H1 (cell line): Measurements from ENCODE around the gene FA2H. TPM values are rescaled to one million over a fixed set of nuclear protein-coding genes. Genes with fewer than 3 reads are reported as not detected.

Experiments
- CTCF ChIA-PET: fragments of 300-600 bp; sonication (Branson Sonifier 250); formaldehyde crosslinking; loops from one replicate; lab custom pipeline; 2021; ENCODE audit not compliant: partially characterized antibody; lab: Charles Lee
- POLR2A ChIA-PET: fragments of 300-600 bp; sonication (Branson Sonifier 250); formaldehyde crosslinking; loops from one replicate; lab custom pipeline; 2021; ENCODE audit warnings: inconsistent platforms; ENCODE audit not compliant: partially characterized antibody; lab: Charles Lee
- DNase-seq, 2 experiments: peaks; one replicate each; pipeline versions ENCODE4 v3.0.0 to v3.0.0-alpha.2; 2010 to 2022; ENCODE audit warnings: low spot score in 2 of 2, low read depth in 1 of 2, mixed read lengths in 1 of 2
- FAIRE-seq: peaks from 2 replicates; lab custom pipeline; 2011; peaks lifted over from hg19 to GRCh38; lab: Jason Lieb, UNC
- H2AFZ ChIP-seq: 2 replicates; pipeline ENCODE4 v1.8.1; 2012; ENCODE audit warnings: low read length, inconsistent platforms
- H2AK5ac ChIP-seq: 2 replicates; pipeline ENCODE4 v1.6.1; 2013; ENCODE audit warnings: low read depth, low read length
- H2BK120ac ChIP-seq: replicated peaks from 2 replicates; pipeline ENCODE3; 2013; ENCODE audit warnings: low read depth, low read length, inconsistent platforms
- H2BK12ac ChIP-seq: 2 replicates; pipeline ENCODE4 v1.6.1; 2013; ENCODE audit warnings: low read depth, low read length
- H2BK15ac ChIP-seq: 2 replicates; pipeline ENCODE4 v1.6.1; 2013; ENCODE audit warnings: low read length
- H2BK20ac ChIP-seq: 2 replicates; pipeline ENCODE4 v1.6.1; 2013; ENCODE audit warnings: low read length
- H2BK5ac ChIP-seq: 2 replicates; pipeline ENCODE4 v1.6.1; 2013; ENCODE audit warnings: low read depth, low read length
- H3K14ac ChIP-seq: 2 replicates; pipeline ENCODE4 v1.6.1; 2013; ENCODE audit warnings: inconsistent platforms; ENCODE audit not compliant: insufficient read length
- H3K18ac ChIP-seq: 2 replicates; pipeline ENCODE4 v1.6.1; 2013; ENCODE audit warnings: low read length; ENCODE audit errors: extremely low read depth
- H3K23ac ChIP-seq: 2 replicates; pipeline ENCODE4 v1.6.1; 2013; ENCODE audit warnings: inconsistent platforms; ENCODE audit not compliant: insufficient read length
- H3K23me2 ChIP-seq: 2 replicates; pipeline ENCODE4 v1.6.1; 2013; ENCODE audit warnings: low read depth, low read length
- H3K27ac ChIP-seq: 2 replicates; pipeline ENCODE4 v1.6.1; 2011; ENCODE audit warnings: low read depth, low read length, inconsistent platforms
- H3K27me3 ChIP-seq, 4 experiments: replicated peaks in 1 of 4; 1 replicate in 1 of 4; 2 replicates in 3 of 4; pipeline versions ENCODE4 v1.6.1 to v1.8.1; 2011 to 2013; ENCODE audit warnings: low read length in 3 of 4, mild to moderate bottlenecking in 3 of 4, inconsistent platforms in 2 of 4, mixed read lengths in 2 of 4, moderate library complexity in 1 of 4; ENCODE audit not compliant: control insufficient read depth in 3 of 4, insufficient read depth in 3 of 4; ENCODE audit errors: extremely low read depth in 1 of 4
- H3K36me3 ChIP-seq, 4 experiments: 2 replicates each; pipeline versions ENCODE4 v1.6.1 to v1.8.1; 2011 to 2013; ENCODE audit warnings: mild to moderate bottlenecking in 4 of 4, low read length in 3 of 4, moderate library complexity in 2 of 4, control low read depth in 1 of 4, inconsistent platforms in 1 of 4; ENCODE audit not compliant: insufficient read depth in 4 of 4, control insufficient read depth in 2 of 4
- H3K4ac ChIP-seq: replicated peaks from 2 replicates; pipeline ENCODE3; 2013; ENCODE audit warnings: low read length, low read depth, mixed read lengths, inconsistent platforms; ENCODE audit not compliant: insufficient read length
- H3K4me1 ChIP-seq, 4 experiments: replicated peaks in 1 of 4; 1 replicate in 1 of 4; 2 replicates in 3 of 4; pipeline versions ENCODE4 v1.6.1 to v1.8.1; 2011 to 2013; ENCODE audit warnings: low read length in 3 of 4, inconsistent platforms in 2 of 4, mixed read lengths in 1 of 4; ENCODE audit not compliant: insufficient read depth in 4 of 4, control insufficient read depth in 3 of 4
- H3K4me2 ChIP-seq, 2 experiments: 2 replicates each; pipeline versions ENCODE4 v1.6.1 to v1.8.1; 2011 to 2013; ENCODE audit warnings: low read depth in 2 of 2, low read length in 2 of 2, control low read depth in 1 of 2, inconsistent platforms in 1 of 2, mild to moderate bottlenecking in 1 of 2; ENCODE audit not compliant: insufficient read depth in 1 of 2
- H3K4me3 ChIP-seq, 4 experiments: fragments of 200-600, 300-600 bp in 1 of 4; sonication (generic), shearing (Covaris generic), sonication (Bioruptor Twin) in 1 of 4; 2 replicates each; pipeline versions ENCODE4 v1.5.1 to v1.8.1; 2011 to 2016; ENCODE audit warnings: low read length in 4 of 4, low read depth in 3 of 4, control low read depth in 2 of 4, inconsistent platforms in 2 of 4, mild to moderate bottlenecking in 2 of 4, mixed read lengths in 1 of 4, moderate library complexity in 1 of 4; ENCODE audit not compliant: insufficient read depth in 2 of 4; ENCODE audit errors: extremely low read depth in 1 of 4
- H3K56ac ChIP-seq: replicated peaks from 2 replicates; pipeline ENCODE3; 2013; ENCODE audit warnings: low read depth, mild to moderate bottlenecking, mixed read lengths, low read length, inconsistent platforms; ENCODE audit not compliant: insufficient read length
- H3K79me1 ChIP-seq: 2 replicates; pipeline ENCODE4 v1.6.1; 2013; ENCODE audit warnings: low read depth, low read length, control low read depth
- H3K79me2 ChIP-seq, 2 experiments: 2 replicates each; pipeline versions ENCODE4 v1.6.1 to v1.8.1; 2012 to 2013; ENCODE audit warnings: low read length in 2 of 2, mild to moderate bottlenecking in 2 of 2, inconsistent platforms in 1 of 2; ENCODE audit not compliant: insufficient read depth in 2 of 2, control insufficient read depth in 1 of 2
- H3K9ac ChIP-seq, 4 experiments: replicated peaks in 1 of 4; 1 replicate in 1 of 4; 2 replicates in 3 of 4; pipeline versions ENCODE4 v1.6.1 to v1.8.1; 2011 to 2013; ENCODE audit warnings: low read depth in 3 of 4, low read length in 3 of 4, control low read depth in 2 of 4, mild to moderate bottlenecking in 2 of 4, moderate library complexity in 2 of 4, inconsistent platforms in 1 of 4; ENCODE audit errors: extremely low read depth in 1 of 4
- H3K9me3 ChIP-seq, 2 experiments: 2 replicates each; pipeline versions ENCODE4 v1.6.1 to v1.8.1; 2012 to 2013; ENCODE audit warnings: mild to moderate bottlenecking in 2 of 2, moderate library complexity in 2 of 2, control low read depth in 1 of 2, inconsistent platforms in 1 of 2, low read depth in 1 of 2, low read length in 1 of 2, mixed read lengths in 1 of 2; ENCODE audit not compliant: insufficient read depth in 2 of 2
- H4K20me1 ChIP-seq, 2 experiments: replicated peaks in 1 of 2; 2 replicates each; pipeline versions ENCODE3 to v1.8.1; 2011 to 2013; ENCODE audit warnings: inconsistent platforms in 2 of 2, low read length in 2 of 2, mild to moderate bottlenecking in 1 of 2; ENCODE audit not compliant: insufficient read depth in 2 of 2, control insufficient read depth in 1 of 2
- H4K5ac ChIP-seq: 2 replicates; pipeline ENCODE4 v1.6.1; 2013; ENCODE audit warnings: low read length, low read depth, mixed read lengths, inconsistent platforms; ENCODE audit not compliant: insufficient read length
- H4K8ac ChIP-seq: 2 replicates; pipeline ENCODE4 v1.8.0; 2013; ENCODE audit warnings: mild to moderate bottlenecking, moderate library complexity, low read length, inconsistent platforms; ENCODE audit not compliant: insufficient read depth; ENCODE audit errors: extremely low read depth
- H4K91ac ChIP-seq: replicated peaks from 2 replicates; pipeline ENCODE3; 2013; ENCODE audit warnings: low read length, mixed read lengths, inconsistent platforms; ENCODE audit not compliant: insufficient read length
- EP300 ChIP-seq, 2 experiments: IDR thresholded peaks; 1 replicate in 1 of 2; 2 replicates in 1 of 2; pipeline ENCODE4 v1.6.1; 2011 to 2012; ENCODE audit warnings: low read depth in 2 of 2, low read length in 2 of 2, mild to moderate bottlenecking in 2 of 2, borderline replicate concordance in 1 of 2, inconsistent platforms in 1 of 2, moderate library complexity in 1 of 2
- TBP ChIP-seq: IDR thresholded peaks from 2 replicates; pipeline ENCODE4 v1.6.1; 2011; ENCODE audit warnings: low read depth, low read length, improper control_type of control experiment
- WGBS, 2 experiments: shearing (Covaris generic) in 1 of 2; methylation state at CpG; one replicate each; pipeline versions ENCODE4 v1.1.6 to v1.1.7; 2013 to 2015; ENCODE audit warnings: low lambda C conversion rate in 2 of 2, mixed read lengths in 2 of 2, inconsistent platforms in 1 of 2, low coverage in 1 of 2, missing lambda C conversion rate in 1 of 2; ENCODE audit not compliant: insufficient replicate concordance in 2 of 2, insufficient coverage in 1 of 2, insufficient read length in 1 of 2; ENCODE audit errors: extremely low coverage in 1 of 2, missing lambda C conversion rate in 1 of 2; 5-methylcytosine and 5-hydroxymethylcytosine counted together
- polyA plus RNA-seq, 7 experiments: library from polyadenylated mRNA; depleted of rRNA in 3 of 7; stranded (reverse) in 5 of 7; unstranded in 2 of 7; fragments of >200 nt in 5 of 7; fragments of 200-250 nt in 2 of 7; gene quantifications; 1 replicate in 5 of 7; 2 replicates in 1 of 7; 4 replicates in 1 of 7; pipeline versions ENCODE4 v1.2.1 to v1.2.3, GENCODE V29; 2011 to 2013; ENCODE audit warnings: missing spikeins in 2 of 7, mixed read lengths in 2 of 7
- total RNA-seq: library from RNA; stranded (reverse); fragmentation: NEBNext Ultra II Directional; extraction: Animal tissue kit (Norgen Biotek cat#: 25700); gene quantifications from 2 replicates; pipeline ENCODE4 v1.2.1, GENCODE V29; 2021

The FA2H gene
- total and polyA plus RNA-seq, 2 of the 8 experiments (the other 6 are each of a cell fraction or from before 2014, with no cell fraction given), result 2.1 to 2.5 TPM

DNA sequence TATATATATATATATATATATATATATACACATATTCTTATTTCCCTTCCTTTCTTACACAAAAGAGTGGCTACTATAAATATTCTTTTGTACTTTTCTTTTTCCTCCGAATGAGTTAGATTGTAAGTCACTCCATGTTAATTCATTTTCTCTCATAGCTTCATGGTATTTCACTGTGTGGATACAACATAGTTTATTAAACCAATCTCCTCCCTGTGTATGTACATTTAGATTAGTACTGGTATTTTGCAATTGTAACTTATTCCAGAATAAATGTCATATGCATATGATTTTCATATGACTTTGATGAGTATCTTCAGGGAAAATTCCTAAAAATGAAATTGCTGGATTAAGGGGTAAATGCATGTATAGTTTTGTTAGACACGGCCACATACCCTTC is 20.0 kb upstream of the FA2H start:
- H3K4me1 ChIP-seq, result no peaks in the 10 kb centered on the region
- no peaks in the 10 kb centered on the region for H3K79me2 ChIP-seq
- H4K20me1 ChIP-seq, result no peaks in the 10 kb centered on the region
- H4K91ac ChIP-seq, result no peak overlapping the region
- 46% methylated on average over 2 of the region's 2 CpGs; no CpG with 5 or more reads in 1 of the 2 experiments for WGBS, 2 experiments
- peaks cover 0 to 8% of the 10 kb centered on the region in 2 experiments; a peak in 1 of 4 replicates for H3K9me3 ChIP-seq
- no peak overlapping the region for H2BK120ac ChIP-seq
- H3K56ac ChIP-seq, result no peak overlapping the region
- H4K8ac ChIP-seq, result no peak overlapping the region
- no peak overlapping the region for H3K27ac ChIP-seq
- no peak overlapping the region for H3K4ac ChIP-seq
- H2BK12ac ChIP-seq, result no peak overlapping the region
- no peak overlapping the region for H4K5ac ChIP-seq
- no peaks in the 10 kb centered on the region for H3K27me3 ChIP-seq
- H2BK5ac ChIP-seq, result no peak overlapping the region
- H3K4me2 ChIP-seq, result no peak overlapping the region
- ChIA-PET CTCF (interaction anchor here (0.7 to 2.8 kb wide), 8 partner anchors 10 to 133 kb away, joined by 3 to 16 read pairs (median 4); partner anchors contain the start of gene FA2H), POLR2A (no interaction called here)
- H3K9ac ChIP-seq, result no peak overlapping the region
- H3K14ac ChIP-seq, result no peak overlapping the region
- no peak for TF ChIP-seq EP300 (IDR thresholded peaks at IDR 0.05; ENCODE audit: borderline replicate concordance in 1 of 2, low read depth in 2 of 2, low read length in 2 of 2)
- no peak for TF ChIP-seq TBP
- no peaks in the 10 kb centered on the region for H3K79me1 ChIP-seq
- H3K23me2 ChIP-seq, result no peaks in the 10 kb centered on the region
- no peak overlapping the region for H2AK5ac ChIP-seq
- H2BK15ac ChIP-seq, result no peak overlapping the region
- H3K18ac ChIP-seq, result no peak overlapping the region
- H2BK20ac ChIP-seq, result no peak overlapping the region
- DNase-seq, result no peak
- H3K36me3 ChIP-seq, result no peaks in the 10 kb centered on the region; a peak in 2 of 8 replicates
- H2AFZ ChIP-seq, result no peak overlapping the region
- no peak overlapping the region for H3K23ac ChIP-seq
- FAIRE-seq, result no peak
- H3K4me3 ChIP-seq, result no peak overlapping the region
